Hepatocyte (in vitro differentiated cells): ENCODE measurements around the gene FBXL3.

Experiments used
- EZH2 ChIP-seq: fragments of 200-600 bp; sonication (generic); IDR thresholded peaks from 2 replicates; pipeline ENCODE4 v1.6.1; 2016; ENCODE audit warnings: antibody characterized with exemption, mild to moderate bottlenecking, borderline replicate concordance
- TF ChIP-seq, protein P1 (sequence below): fragments of 200-600 bp; sonication (generic); IDR thresholded peaks from 2 replicates; pipeline ENCODE4 v1.5.1; 2016; ENCODE audit warnings: antibody characterized with exemption, mild to moderate bottlenecking; ENCODE audit not compliant: poor library complexity

DNA sequence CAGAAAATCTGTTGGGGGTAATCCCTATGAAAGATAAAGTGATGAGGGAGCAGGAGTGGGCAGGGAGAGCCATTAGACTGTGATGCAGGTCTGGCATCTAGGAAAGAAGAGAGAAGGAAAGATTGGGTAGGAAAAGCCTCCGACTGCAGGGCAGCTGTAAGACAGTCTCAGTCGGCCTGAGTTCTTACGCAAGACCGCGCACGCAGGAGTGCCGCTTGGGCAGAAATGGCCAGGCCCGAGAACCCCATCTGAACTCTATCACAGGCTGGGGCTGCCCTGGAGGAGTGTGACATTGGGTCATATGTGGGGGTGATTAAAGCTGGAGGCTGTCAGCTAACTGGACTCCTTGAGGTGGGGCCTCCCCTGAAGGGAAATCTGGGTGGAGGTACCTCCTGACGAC is 13.9 kb upstream of the FBXL3 start:
- TF ChIP-seq, protein P1, sequence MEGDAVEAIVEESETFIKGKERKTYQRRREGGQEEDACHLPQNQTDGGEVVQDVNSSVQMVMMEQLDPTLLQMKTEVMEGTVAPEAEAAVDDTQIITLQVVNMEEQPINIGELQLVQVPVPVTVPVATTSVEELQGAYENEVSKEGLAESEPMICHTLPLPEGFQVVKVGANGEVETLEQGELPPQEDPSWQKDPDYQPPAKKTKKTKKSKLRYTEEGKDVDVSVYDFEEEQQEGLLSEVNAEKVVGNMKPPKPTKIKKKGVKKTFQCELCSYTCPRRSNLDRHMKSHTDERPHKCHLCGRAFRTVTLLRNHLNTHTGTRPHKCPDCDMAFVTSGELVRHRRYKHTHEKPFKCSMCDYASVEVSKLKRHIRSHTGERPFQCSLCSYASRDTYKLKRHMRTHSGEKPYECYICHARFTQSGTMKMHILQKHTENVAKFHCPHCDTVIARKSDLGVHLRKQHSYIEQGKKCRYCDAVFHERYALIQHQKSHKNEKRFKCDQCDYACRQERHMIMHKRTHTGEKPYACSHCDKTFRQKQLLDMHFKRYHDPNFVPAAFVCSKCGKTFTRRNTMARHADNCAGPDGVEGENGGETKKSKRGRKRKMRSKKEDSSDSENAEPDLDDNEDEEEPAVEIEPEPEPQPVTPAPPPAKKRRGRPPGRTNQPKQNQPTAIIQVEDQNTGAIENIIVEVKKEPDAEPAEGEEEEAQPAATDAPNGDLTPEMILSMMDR: no peak
- TF ChIP-seq EZH2: no peak
